NCI-H1436 (cell line): Measurements from ENCODE around the gene A3GALT2.
A peak's percentile ranks its signal among the peaks of the same experiment; 100 is the strongest.

Source experiments
- DNase-seq: peaks from one replicate; lab custom pipeline; 2025; lab: John Stamatoyannopoulos, UW

A3GALT2 gene

GRCh38 chr1:33350611-33351280 lies 29.8 kb upstream of the A3GALT2 start:
- DNase-seq = no peak

- DNase-seq = peak; percentile 85
Observed at GRCh38 chr1:33349778-33350610, 29.1 kb upstream of the A3GALT2 start.

DNA sequence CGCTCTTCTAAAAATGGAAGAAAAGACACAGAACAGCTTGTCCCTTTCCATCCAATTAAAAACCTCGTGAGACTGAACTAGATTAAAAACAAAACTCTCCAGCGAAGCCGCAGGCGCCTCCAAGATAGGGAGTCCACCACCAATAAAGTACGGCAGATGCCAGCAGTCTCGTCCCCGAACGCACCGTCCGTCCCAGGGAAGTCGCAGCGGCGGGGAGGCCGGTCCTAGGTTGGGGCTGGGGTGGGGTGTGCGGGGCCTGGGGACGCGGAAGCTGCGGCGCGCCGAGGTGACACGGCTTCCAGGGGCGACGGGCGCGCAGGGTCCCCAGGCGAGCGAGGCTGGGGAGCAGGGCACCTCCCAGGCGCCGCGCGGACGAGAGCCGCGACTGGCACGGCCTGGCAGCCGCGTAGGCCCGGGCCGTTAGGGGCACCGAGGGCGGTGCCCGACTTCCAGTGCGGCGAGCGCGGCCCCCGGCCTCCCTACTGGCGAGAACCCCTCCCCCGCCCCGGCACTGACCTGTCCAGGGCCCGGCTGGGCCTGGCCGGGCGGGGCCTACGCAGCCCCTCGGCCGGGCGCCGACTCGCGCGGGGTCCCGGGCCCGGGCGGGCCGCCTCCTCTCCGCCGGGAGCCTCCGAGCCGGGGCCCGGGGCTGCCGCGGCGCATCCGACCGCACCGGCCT lies 28.3 kb upstream of the A3GALT2 start:
- no peak for DNase-seq

DNA sequence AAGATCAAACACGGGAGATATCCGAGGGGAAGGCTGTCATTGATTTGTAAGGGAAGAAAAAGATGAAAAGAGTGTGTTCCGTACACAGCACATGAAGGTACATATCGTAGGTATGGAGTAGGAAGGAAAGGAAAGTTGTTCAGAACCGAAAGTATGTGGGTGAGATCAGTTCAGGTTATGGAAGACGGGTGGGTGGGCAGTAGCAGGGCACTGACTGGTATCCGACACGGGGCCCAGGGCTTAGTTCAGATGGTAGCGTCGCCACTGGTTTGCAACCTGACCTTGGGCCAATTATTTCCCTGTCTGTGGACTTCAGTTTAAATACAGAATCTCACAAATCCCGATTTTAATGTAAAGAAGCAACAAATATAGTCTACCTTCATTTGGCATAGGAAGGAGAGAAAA lies 27.8 kb upstream of the A3GALT2 start:
- no peak for DNase-seq

- no peak for DNase-seq
Observed at GRCh38 chr1:33348194-33348593, 27.3 kb upstream of the A3GALT2 start.

- no peak for DNase-seq
Observed at GRCh38 chr1:33347650-33347992, 26.7 kb upstream of the A3GALT2 start.

- DNase-seq = no peak
Observed at GRCh38 chr1:33346927-33347649, 26.2 kb upstream of the A3GALT2 start.

DNA sequence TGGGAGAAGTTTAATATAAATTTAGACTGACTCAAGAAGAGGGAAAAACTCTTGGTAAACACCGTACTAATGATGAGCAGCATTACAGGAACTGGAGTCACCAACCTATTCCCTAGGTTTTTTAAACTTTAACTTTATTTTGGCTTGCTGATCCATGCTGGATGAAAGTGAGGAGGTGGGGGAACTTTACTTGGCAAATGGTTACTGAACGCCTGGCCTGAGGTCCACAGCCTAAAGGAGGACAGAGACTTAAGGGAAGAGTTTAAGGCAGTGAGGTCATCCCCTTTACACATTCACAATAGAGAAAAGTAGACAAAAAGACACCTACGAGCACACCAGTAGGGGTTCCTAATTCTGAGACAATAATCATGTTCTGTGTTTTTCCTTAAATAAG lies 25.6 kb upstream of the A3GALT2 start:
- DNase-seq = no peak

GRCh38 chr1:33344896-33345560 lies 24.1 kb upstream of the A3GALT2 start:
- no peak for DNase-seq

DNA sequence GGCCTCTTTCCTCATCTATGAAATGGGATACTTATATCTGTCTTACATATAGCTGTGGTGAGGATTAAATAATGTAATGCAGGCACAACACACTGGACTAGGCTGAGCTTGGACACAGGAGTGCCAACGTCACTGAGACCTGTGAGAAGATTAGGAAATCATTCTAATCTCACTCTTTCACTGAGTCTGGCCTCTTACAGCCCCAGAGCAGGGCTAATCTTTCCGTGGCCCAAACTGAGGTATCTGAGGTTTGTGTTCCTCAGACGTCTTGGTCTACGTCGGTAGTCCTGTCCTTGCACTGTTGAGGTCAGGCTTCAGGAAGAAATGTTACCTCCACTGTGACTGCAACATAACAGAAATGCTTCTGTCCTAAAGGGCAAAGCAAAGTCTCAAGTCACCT lies 22.6 kb upstream of the A3GALT2 start:
- DNase-seq = no peak

DNA sequence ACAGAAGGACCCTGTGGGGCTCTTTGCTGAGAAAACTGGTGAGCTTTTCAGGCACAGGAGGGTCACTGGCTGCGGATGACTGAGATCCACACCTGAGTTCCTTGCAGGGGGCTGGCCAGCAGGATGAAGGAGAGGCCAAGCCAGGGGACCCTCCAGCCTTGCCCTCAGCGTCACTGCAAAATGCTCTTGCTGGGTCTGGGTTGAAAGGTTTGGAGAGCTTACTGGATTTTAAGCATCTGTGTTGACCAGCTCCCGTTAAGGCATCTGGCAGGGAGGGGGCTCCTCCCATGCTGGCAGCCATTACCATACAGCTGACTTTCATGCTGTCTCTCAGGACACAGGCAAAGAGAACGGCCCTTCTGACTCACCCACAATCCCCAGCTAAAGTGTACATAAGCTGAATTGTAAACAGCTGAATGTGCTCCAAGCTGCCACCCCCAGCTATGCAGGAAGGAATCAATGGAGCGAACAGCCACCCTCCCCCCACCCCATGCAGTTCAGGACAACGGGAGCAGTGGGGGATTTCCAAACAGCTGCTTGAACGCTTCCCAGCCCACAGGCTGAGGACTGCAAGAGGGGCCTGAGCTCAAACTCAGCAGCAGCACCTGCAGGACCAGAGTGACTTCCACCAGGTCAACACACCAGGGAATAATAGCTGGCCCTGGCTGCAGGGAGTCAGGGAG lies 21.3 kb upstream of the A3GALT2 start:
- DNase-seq = peak; percentile 30

DNA sequence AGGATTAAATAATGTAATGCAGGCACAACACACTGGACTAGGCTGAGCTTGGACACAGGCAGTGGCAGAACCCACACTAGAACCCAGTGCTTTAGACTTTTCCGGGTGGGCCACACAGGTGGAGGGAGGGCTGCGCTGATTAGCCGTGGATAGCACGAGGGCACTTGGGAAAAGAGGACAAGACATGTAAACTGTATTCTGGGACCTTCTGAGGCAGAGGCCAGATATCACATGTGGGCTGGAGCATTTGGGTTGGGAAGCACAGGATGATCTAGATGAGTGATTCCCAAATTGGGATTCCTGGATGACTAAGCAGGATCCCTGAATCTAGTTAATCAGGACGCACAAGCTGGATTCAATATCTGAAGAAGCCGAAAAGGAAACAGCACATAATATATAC lies 20.3 kb upstream of the A3GALT2 start:
- DNase-seq = no peak

- no peak for DNase-seq
Observed at GRCh38 chr1:33339413-33339812, 18.5 kb upstream of the A3GALT2 start.

GRCh38 chr1:33338440-33339211 lies 17.7 kb upstream of the A3GALT2 start:
- DNase-seq = no peak

GRCh38 chr1:33338048-33338439 lies 17.1 kb upstream of the A3GALT2 start:
- no peak for DNase-seq

GRCh38 chr1:33337441-33337840 lies 16.5 kb upstream of the A3GALT2 start:
- no peak for DNase-seq

- no peak for DNase-seq
Observed at GRCh38 chr1:33336580-33336979, 15.7 kb upstream of the A3GALT2 start.

GRCh38 chr1:33335020-33335419 lies 14.1 kb upstream of the A3GALT2 start:
- DNase-seq = no peak

- no peak for DNase-seq
Observed at GRCh38 chr1:33334081-33334552, 13.2 kb upstream of the A3GALT2 start.

DNA sequence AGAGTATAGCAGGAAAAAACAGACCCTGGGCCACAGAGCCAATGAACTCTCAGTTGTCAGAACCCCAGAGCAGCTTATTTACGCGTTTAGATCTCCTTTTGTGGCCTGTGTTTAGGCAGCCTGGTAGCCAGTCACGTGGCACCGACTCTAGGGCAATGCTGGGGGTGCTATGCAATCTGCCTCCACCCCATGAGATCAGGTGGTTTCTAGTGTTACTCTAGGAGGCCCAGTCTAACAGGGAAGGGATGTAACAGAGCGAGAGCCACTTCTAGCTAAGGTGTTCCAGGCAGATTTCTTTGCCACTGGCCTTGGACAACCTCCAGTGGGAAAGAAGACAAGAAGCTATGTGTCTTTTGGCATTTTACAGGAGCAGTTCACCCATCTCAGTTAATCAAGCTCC lies 12.0 kb upstream of the A3GALT2 start:
- no peak for DNase-seq
